GM18505 (cell line): ENCODE data around the gene DNM1.

Source experiments
- ATAC-seq: cut with Tn5 transposase; IDR thresholded peaks from one replicate; pipeline ENCODE4 v1.9.1; 2021; ENCODE audit not compliant: unreplicated experiment
- POLR2A ChIP-seq: IDR thresholded peaks from 4 replicates; pipeline ENCODE4 v1.6.1; 2011; ENCODE audit warnings: borderline replicate concordance; ENCODE audit not compliant: insufficient read depth, insufficient read length; ENCODE audit errors: extremely low read depth

The DNM1 gene

GRCh38 chr9:128249558-128249907, 46.4 kb downstream of the DNM1 start:
- no peak for TF ChIP-seq POLR2A
- ATAC-seq: no peak

- peak; percentile 87 for ATAC-seq
- TF ChIP-seq POLR2A: no peak
These were observed 47.0 kb downstream of the DNM1 start for GRCh38 chr9:128249908-128250838.

DNA sequence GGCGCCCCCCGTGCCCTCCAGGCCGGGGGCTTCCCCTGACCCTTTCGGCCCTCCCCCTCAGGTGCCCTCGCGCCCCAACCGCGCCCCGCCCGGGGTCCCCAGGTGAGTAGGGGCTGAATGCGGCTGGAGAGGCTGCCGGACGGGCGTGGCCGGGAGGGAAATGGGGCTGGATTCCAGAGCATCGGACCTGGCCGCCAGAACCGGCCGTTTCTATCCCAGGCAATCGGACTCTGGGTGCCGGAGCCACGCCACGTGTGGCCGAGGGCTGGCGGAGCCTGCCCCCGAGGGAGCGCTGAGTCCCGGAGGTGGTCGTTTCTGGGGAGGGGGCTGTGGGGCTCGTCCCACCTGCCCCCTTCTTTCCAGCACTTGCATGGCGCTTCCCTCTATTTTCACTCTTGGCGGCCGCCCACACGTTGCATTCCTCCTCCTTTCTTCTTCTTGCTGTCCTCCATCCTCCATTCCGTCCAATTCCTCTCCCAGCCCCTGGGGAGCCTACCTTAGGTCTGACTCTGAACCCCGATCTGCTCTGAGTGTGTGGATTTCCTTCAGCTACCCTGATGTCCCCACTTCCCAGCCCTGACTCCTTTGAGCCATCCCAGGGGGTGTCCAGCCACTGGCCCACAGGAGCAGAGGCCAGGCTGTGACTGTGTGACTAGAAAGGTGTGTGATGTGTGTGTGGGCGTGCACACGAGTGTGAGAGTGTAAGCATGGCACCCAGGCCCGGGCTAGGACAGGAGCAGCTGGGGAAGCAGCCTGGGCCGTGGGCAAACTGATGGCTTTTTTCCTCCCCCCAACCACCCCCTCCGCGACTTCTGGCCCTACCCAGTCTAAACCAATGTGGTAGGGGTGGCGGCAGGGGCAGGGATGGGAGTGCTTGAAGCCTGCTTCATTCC, 47.9 kb downstream of the DNM1 start:
- peak; percentile 22 for ATAC-seq

DNA sequence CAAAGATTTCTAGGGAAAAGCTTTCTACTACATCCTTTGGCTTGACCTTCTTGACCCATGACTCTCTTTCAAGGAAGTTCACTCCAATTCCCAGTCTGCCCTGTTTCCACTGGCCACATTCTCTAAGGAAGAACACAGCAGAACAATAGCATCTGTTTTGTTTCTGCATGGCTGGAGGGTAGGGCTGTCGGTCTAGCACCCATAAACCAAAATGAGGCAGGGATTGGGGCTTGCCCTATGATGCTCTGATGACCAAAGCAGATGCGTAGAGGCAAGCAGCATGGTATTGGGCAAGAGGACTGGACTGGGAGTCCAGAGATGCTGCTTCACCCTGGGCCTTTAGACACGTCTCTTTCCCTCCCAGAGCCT, 48.5 kb downstream of the DNM1 start:
- TF ChIP-seq POLR2A: no peak
- no peak for ATAC-seq

More for the DNA sequence above, 47.9 kb downstream of the DNM1 start:
- TF ChIP-seq POLR2A: no peak

DNA sequence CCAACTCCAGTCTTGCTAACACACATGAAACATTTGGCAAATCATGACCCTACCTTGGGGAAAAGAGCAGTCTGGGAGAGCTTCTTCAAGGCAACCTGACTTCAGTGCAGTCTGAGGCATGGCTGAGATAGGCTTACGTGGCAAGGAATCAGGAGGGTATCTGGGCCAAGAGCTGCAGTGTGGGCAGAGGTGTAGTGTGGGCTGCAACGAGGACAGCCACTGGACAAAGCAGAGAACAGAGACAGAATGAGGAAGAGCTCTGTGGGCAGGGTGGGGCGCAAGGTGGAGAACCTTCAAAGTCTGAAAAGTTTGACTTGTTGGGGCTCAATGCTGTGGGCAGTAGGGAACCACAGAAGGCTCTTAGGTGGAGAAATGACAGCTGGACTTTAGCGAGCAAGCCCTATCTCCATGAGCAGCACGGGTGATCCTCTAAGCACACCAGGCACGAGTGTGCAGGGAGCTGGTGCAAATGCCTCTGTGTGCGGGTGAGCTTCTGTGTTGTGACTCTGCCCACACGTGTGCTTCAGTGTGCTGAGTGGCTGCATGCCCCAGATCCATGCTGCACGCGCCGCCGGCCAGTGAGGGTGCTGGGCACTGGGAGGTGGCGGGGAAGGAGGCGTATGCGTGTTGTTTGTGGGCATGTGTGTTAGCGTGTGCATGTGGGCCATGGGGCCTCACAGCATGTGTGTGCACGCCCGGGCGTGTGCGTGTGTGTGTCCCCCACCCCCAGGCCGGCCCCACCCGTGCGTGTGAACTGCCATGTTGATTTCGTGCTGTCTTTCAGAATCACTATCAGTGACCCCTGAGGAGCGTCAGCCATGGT, 49.3 kb downstream of the DNM1 start:
- no peak for ATAC-seq
- TF ChIP-seq POLR2A: no peak

- TF ChIP-seq POLR2A: no peak
These were observed 50.2 kb downstream of the DNM1 start for GRCh38 chr9:128253140-128253990.

DNA sequence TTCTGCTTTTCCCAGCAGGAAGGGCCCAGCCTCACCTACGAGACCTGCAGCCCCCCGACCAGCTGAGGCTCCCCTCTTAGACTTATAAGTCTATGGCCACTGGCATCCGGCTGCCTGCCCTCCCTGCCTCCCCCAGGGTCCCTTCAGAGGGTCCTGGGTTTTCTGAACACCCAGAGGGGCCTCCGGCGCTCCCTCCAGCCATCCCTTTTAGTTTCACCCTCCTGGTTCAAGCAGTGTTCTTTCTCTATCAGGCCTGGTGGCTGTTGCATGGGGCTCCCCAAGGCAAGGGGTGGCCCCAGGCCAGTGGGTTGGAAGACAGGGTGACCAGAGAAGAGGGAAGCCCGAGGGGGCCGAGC, 50.8 kb downstream of the DNM1 start:
- no peak for TF ChIP-seq POLR2A

More at GRCh38 chr9:128253140-128253990, 50.2 kb downstream of the DNM1 start:
- ATAC-seq: no peak

GRCh38 chr9:128254362-128254761, 51.2 kb downstream of the DNM1 start:
- no peak for ATAC-seq
- TF ChIP-seq POLR2A: no peak

More for the DNA sequence above, 50.8 kb downstream of the DNM1 start:
- ATAC-seq: no peak

DNA sequence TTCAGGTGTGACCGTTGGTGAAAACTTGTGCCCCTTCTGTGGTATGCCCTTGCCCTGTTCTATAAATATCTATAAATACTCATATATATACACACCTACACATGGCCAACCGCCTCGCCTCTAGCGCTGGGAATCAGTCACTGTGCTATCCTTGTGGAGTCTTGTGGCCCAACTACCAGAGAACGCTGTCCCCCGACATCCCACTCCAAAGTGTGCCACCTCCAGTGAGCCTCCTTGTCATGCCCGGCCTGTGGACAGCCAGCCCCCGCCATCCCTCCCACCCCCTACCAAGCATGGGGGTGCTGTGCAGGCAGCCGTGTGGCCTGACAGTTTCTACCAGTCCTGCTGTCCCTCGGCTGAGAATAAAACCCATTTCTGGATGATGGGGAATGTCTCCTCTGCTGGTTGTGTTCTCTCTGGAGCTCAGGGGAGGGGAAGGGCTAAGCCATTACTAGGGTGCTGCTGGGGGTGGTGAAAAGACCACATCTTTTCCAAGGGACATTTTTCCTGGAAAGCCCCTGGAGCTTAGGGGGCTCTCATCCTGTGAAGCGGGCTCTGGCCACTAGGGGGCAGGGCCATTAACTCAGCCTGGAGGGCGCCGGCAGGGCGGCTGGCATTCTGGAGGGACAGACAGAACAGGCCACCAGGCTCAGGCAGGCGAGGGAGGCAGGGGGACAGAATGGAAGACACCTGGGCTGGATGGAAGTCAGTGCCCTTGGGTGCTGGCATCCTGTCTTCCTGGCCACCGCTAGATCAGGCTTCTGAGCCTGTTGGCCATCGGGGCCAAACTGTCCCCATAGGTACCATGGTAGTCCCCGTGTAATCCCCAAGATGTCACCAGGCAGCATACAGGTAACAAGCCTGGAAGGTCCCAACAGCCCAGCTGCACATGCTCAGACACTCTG, 51.9 kb downstream of the DNM1 start:
- TF ChIP-seq POLR2A: no peak
- ATAC-seq: no peak

DNA sequence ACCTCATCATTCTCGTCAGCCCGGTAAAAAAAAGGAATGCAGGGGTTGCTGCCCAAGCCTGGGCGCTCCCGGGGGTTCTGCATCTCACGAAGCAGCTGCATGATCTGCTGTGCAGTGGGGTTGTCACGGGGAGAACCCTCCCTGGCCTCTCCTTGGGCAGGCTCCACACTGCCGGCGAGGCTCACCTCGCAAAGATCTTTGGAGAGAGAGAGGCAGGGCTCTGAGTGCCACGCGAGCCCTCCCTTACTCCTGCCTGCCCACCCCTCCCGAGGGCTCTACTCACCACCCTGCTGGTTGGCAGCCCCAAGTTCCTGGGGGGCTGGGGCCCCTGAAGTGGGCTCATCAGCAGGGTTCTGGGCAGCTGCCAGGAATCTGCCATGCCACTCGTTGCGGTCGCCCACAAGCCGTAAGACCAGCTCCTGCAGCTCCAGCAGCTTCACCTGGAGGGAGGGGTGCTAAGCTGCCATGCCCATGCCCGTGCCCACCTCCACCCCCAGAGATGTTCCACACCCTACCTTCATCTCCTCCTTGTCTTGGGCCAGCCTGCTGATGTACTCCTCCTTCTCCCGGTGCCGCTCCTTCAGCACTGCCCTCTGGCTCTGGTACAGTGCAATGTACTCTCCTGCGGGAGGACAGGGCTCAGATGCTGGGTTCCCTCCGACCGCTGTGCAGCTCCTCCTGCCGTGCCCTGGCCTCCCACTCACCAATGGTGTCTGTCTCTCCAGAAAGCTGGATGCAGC, 54.1 kb downstream of the DNM1 start:
- no peak for TF ChIP-seq POLR2A
- ATAC-seq: no peak

- ATAC-seq: no peak
- TF ChIP-seq POLR2A: no peak
These were observed 54.7 kb downstream of the DNM1 start for GRCh38 chr9:128257907-128258306.
